Measurements from ENCODE around the gene TTN. TPM values are rescaled to one million over a fixed set of nuclear protein-coding genes. Genes with fewer than 3 reads are reported as not detected.

TTN gene
- total and polyA plus RNA-seq, 2 experiments from 2014 or later: 12.5 to 15.7 TPM

DNA sequence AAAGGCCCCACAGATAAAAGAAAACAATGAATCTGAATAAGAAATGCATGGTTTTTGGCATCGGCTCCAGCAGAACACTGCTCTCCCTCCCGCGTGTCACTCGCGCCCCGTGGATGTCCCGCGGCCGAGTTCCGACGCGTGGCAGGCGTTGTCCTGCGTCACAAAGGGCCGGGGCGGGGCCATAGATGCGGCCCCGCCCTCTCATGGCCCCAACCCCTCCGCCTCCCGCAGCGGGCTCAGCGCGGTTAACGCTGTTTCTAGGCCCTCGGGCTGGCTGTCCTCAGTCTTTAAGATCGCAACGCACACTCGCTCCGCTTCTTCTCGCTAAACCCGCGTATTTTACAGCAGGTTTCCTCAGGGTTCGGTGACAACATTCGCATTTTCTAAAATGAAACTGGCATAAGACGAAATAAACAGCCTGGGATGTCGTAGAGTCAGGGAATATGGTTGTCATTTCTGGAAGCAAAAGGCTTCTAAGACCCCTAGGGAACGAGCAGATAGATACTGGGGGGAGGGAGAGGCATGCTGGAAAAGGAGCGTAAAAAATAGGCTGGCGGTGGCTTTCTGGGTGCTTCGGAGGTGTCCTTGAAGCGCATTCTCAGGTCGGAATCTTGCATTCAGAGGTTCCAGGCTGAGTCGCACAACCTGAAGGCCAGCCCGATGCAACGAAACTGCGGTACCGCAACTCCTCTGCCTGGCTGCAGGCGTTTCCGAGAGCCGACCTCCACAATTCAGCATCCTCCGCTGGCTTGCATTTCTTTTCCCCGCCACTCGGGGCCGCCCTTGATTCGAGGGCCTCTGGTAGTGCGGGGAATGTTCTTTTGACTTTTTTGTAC is 328.6 kb downstream of the TTN start, which contains the start of gene FKBP7:
Gene FKBP7, minus strand, starts transcription at position 162 of the 836 bp plus-strand sequence. Its CDS starts 101 bp downstream, at position 61.
- Histone ChIP-seq H3K27me3 (ENCODE audit: insufficient read depth) (0 out of 2 replicates have a peak, but pooled peaks cover 8% of the 10 kb centered on the region), H3K36me3 (ENCODE audit: insufficient read depth) (no peaks in the 10 kb centered on the region), H3F3A (replicated peaks; ENCODE audit: low read depth) (peaks cover 2% of the 10 kb centered on the region; the same call in 1 of the 2 replicates), H2AFZ (peak within 1 kb of the TSS; percentile 100), H3K27ac (ENCODE audit: low read depth) (peak within 1 kb of the TSS; percentile 71; the same call in 1 of the 2 replicates), H3K4me1 (ENCODE audit: insufficient read depth) (peaks cover 16% of the 10 kb centered on the region; the same call in 1 of the 2 replicates), H3K9me2 (ENCODE audit: insufficient read depth) (no peaks in the 10 kb centered on the region), H3K79me2 (replicated peaks; ENCODE audit: insufficient read depth) (peaks cover 25% of the 10 kb centered on the region), H3K4me2 (peak within 1 kb of the TSS; percentile 97), H4K20me1 (replicated peaks; ENCODE audit: insufficient read depth) (no peaks in the 10 kb centered on the region; the same call in 1 of the 2 replicates), H3K4me3 (peak within 1 kb of the TSS; percentile 95)
- DNase-seq (ENCODE audit: low spot score) (peak; percentile 90), ATAC-seq (peak; percentile 63)
- Mint-ChIP-seq H3K4me3 (peak within 1 kb of the TSS; percentile 90), H3K4me1 (peaks cover 27% of the 10 kb centered on the region), H3K27ac (peak within 1 kb of the TSS; percentile 99), H3K27me3 (ENCODE audit: insufficient read depth, low read depth, poor library complexity) (peaks cover 2% of the 10 kb centered on the region), H3K9me3 (no peaks in the 10 kb centered on the region; the same call in 2 of the 3 replicates), H3K36me3 (ENCODE audit: low read depth) (no peaks in the 10 kb centered on the region; the same call in 2 of the 3 replicates)
- TF ChIP-seq, protein P1, sequence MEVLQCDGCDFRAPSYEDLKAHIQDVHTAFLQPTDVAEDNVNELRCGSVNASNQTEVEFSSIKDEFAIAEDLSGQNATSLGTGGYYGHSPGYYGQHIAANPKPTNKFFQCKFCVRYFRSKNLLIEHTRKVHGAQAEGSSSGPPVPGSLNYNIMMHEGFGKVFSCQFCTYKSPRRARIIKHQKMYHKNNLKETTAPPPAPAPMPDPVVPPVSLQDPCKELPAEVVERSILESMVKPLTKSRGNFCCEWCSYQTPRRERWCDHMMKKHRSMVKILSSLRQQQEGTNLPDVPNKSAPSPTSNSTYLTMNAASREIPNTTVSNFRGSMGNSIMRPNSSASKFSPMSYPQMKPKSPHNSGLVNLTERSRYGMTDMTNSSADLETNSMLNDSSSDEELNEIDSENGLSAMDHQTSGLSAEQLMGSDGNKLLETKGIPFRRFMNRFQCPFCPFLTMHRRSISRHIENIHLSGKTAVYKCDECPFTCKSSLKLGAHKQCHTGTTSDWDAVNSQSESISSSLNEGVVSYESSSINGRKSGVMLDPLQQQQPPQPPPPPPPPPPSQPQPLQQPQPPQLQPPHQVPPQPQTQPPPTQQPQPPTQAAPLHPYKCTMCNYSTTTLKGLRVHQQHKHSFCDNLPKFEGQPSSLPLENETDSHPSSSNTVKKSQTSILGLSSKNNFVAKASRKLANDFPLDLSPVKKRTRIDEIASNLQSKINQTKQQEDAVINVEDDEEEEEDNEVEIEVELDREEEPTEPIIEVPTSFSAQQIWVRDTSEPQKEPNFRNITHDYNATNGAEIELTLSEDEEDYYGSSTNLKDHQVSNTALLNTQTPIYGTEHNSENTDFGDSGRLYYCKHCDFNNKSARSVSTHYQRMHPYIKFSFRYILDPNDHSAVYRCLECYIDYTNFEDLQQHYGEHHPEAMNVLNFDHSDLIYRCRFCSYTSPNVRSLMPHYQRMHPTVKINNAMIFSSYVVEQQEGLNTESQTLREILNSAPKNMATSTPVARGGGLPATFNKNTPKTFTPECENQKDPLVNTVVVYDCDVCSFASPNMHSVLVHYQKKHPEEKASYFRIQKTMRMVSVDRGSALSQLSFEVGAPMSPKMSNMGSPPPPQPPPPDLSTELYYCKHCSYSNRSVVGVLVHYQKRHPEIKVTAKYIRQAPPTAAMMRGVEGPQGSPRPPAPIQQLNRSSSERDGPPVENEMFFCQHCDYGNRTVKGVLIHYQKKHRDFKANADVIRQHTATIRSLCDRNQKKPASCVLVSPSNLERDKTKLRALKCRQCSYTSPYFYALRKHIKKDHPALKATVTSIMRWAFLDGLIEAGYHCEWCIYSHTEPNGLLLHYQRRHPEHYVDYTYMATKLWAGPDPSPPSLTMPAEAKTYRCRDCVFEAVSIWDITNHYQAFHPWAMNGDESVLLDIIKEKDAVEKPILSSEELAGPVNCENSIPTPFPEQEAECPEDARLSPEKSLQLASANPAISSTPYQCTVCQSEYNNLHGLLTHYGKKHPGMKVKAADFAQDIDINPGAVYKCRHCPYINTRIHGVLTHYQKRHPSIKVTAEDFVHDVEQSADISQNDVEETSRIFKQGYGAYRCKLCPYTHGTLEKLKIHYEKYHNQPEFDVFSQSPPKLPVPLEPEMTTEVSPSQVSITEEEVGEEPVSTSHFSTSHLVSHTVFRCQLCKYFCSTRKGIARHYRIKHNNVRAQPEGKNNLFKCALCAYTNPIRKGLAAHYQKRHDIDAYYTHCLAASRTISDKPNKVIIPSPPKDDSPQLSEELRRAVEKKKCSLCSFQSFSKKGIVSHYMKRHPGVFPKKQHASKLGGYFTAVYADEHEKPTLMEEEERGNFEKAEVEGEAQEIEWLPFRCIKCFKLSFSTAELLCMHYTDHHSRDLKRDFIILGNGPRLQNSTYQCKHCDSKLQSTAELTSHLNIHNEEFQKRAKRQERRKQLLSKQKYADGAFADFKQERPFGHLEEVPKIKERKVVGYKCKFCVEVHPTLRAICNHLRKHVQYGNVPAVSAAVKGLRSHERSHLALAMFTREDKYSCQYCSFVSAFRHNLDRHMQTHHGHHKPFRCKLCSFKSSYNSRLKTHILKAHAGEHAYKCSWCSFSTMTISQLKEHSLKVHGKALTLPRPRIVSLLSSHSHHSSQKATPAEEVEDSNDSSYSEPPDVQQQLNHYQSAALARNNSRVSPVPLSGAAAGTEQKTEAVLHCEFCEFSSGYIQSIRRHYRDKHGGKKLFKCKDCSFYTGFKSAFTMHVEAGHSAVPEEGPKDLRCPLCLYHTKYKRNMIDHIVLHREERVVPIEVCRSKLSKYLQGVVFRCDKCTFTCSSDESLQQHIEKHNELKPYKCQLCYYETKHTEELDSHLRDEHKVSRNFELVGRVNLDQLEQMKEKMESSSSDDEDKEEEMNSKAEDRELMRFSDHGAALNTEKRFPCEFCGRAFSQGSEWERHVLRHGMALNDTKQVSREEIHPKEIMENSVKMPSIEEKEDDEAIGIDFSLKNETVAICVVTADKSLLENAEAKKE (CRISPR knock-in tag; IDR thresholded peaks at IDR 0.05): no peak
- TF ChIP-seq CREB1 (CRISPR knock-in tag; IDR thresholded peaks at IDR 0.05; ENCODE audit: low read depth): peak; percentile 88
- TF ChIP-seq, protein P2, sequence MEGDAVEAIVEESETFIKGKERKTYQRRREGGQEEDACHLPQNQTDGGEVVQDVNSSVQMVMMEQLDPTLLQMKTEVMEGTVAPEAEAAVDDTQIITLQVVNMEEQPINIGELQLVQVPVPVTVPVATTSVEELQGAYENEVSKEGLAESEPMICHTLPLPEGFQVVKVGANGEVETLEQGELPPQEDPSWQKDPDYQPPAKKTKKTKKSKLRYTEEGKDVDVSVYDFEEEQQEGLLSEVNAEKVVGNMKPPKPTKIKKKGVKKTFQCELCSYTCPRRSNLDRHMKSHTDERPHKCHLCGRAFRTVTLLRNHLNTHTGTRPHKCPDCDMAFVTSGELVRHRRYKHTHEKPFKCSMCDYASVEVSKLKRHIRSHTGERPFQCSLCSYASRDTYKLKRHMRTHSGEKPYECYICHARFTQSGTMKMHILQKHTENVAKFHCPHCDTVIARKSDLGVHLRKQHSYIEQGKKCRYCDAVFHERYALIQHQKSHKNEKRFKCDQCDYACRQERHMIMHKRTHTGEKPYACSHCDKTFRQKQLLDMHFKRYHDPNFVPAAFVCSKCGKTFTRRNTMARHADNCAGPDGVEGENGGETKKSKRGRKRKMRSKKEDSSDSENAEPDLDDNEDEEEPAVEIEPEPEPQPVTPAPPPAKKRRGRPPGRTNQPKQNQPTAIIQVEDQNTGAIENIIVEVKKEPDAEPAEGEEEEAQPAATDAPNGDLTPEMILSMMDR (conservative IDR thresholded peaks at IDR 0.05; ENCODE audit: low read depth in 2 of 2): peak; percentile 64 to 86
- TF ChIP-seq EZH2 (IDR thresholded peaks at IDR 0.05; ENCODE audit: low read depth, unreplicated experiment): peak; percentile 47
- TF ChIP-seq, protein P3, sequence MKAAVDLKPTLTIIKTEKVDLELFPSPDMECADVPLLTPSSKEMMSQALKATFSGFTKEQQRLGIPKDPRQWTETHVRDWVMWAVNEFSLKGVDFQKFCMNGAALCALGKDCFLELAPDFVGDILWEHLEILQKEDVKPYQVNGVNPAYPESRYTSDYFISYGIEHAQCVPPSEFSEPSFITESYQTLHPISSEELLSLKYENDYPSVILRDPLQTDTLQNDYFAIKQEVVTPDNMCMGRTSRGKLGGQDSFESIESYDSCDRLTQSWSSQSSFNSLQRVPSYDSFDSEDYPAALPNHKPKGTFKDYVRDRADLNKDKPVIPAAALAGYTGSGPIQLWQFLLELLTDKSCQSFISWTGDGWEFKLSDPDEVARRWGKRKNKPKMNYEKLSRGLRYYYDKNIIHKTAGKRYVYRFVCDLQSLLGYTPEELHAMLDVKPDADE (IDR thresholded peaks at IDR 0.05): no peak
- TF ChIP-seq POLR2AphosphoS5 (IDR thresholded peaks at IDR 0.05; ENCODE audit: low read depth): peak; percentile 88
